A673 (cell line): ENCODE data around the gene ADAM12. TPM values are rescaled to one million over a fixed set of nuclear protein-coding genes. Genes with fewer than 3 reads are reported as not detected.

Experiments used
- BruUV-seq: library from RNA; stranded (reverse); fragments of 400-500 nt; replicated peaks from 2 replicates; lab custom pipeline; 2021; lab: Mats Ljungman, UMichigan
- CTCF ChIA-PET: fragments of 300-600 bp; sonication (Branson Sonifier 250); formaldehyde crosslinking; loops from one replicate; lab custom pipeline; 2022; ENCODE audit warnings: antibody characterized with exemption; lab: Charles Lee
- POLR2A ChIA-PET: fragments of 300-600 bp; sonication (Branson Sonifier 250); formaldehyde crosslinking; loops from one replicate; lab custom pipeline; 2022; ENCODE audit warnings: antibody characterized with exemption; ENCODE audit not compliant: low non-redundant PET; lab: Charles Lee
- DNase-seq: peaks from one replicate; pipeline ENCODE4 v3.0.0-alpha.2; 2015; ENCODE audit warnings: low spot score
- H3K27ac ChIP-seq: fragments of 200-600 bp; sonication (generic); 2 replicates; pipeline ENCODE4 v1.5.1; 2016; ENCODE audit warnings: mixed run types, low read depth, mild to moderate bottlenecking, mixed read lengths, antibody characterized with exemption, low read length; ENCODE audit not compliant: poor library complexity, severe bottlenecking
- H3K27me3 ChIP-seq: fragments of 200-600 bp; sonication (generic); replicated peaks from 2 replicates; pipeline ENCODE4 v1.6.1; 2017; ENCODE audit warnings: mixed run types, low read depth, mild to moderate bottlenecking, mixed read lengths, antibody characterized with exemption, low read length; ENCODE audit not compliant: insufficient read depth, poor library complexity
- H3K36me3 ChIP-seq: fragments of 200-600 bp; sonication (generic); 2 replicates; pipeline ENCODE4 v1.6.1; 2016; ENCODE audit warnings: mixed run types, mild to moderate bottlenecking, mixed read lengths, antibody characterized with exemption, low read length; ENCODE audit not compliant: insufficient read depth, poor library complexity, severe bottlenecking
- H3K4me1 ChIP-seq: fragments of 200-600 bp; sonication (generic); 2 replicates; pipeline ENCODE4 v1.6.1; 2017; ENCODE audit warnings: mixed run types, mild to moderate bottlenecking, mixed read lengths, antibody characterized with exemption, low read length; ENCODE audit not compliant: insufficient read depth, poor library complexity, severe bottlenecking
- H3K4me3 ChIP-seq: fragments of 200-600 bp; sonication (generic); 2 replicates; pipeline ENCODE4 v1.5.1; 2016; ENCODE audit warnings: low read depth, mixed run types, mild to moderate bottlenecking, mixed read lengths, low read length; ENCODE audit not compliant: poor library complexity, severe bottlenecking
- H3K9me3 ChIP-seq: fragments of 200-600 bp; sonication (generic); 2 replicates; pipeline ENCODE4 v1.6.1; 2016; ENCODE audit warnings: mixed run types, low read depth, mild to moderate bottlenecking, mixed read lengths, antibody characterized with exemption, low read length; ENCODE audit not compliant: poor library complexity, severe bottlenecking
- EZH2 ChIP-seq: fragments of 200-600 bp; sonication (generic); IDR thresholded peaks from 2 replicates; pipeline ENCODE4 v1.6.1; 2017; ENCODE audit warnings: borderline replicate concordance, low read depth, mild to moderate bottlenecking, mixed read lengths, antibody characterized with exemption, low read length; ENCODE audit not compliant: poor library complexity, severe bottlenecking
- intact Hi-C: fragments of 100-400 bp; cut with micrococcal nuclease; formaldehyde crosslinking; loops from one replicate; pipeline ENCODE4 v1.10.0; 2022; ENCODE audit not compliant: unreplicated experiment
- total RNA-seq: library from RNA; stranded (reverse); gene quantifications from 2 replicates; pipeline ENCODE4 v1.2.3, GENCODE V29; 2021
- TF ChIP-seq, protein P1 (sequence below): fragments of 300-800, 200-600 bp; sonication (generic); conservative IDR thresholded peaks from 2 replicates; pipeline ENCODE4 v1.5.1; 2017; ENCODE audit warnings: low read depth, mild to moderate bottlenecking, antibody characterized with exemption, low read length, moderate library complexity, mixed read lengths

The ADAM12 gene
- total RNA-seq, 1 experiment from 2014 or later: 0.17 TPM

DNA sequence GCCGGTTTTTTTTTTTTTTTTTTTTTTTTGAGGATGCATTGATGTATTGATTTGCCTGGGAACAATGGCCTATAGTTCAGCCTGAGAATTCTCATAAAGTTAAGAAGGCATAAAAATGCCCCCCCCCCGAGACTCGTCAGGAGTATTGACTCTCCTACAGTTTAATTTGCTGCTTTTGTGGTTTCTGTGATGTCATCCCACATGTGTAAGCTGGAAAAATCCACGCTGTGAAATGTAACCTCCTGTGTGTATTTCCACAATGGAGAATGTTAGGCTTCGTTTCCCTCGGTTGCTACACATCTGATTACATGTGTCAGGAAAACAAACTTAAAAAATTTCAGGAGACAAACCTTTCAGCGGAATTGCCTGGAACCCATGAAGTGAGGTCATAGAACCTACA, 374.0 kb downstream of the ADAM12 start:
- POLR2A ChIA-PET: no interaction called here
- Histone ChIP-seq H3K27ac (no peak overlapping the region), H3K4me3 (no peak overlapping the region), H3K27me3 (no peaks in the 10 kb centered on the region), H3K4me1 (no peaks in the 10 kb centered on the region), H3K36me3 (no peaks in the 10 kb centered on the region), H3K9me3 (no peaks in the 10 kb centered on the region)
- DNase-seq: no peak
- no peak for TF ChIP-seq EZH2
- TF ChIP-seq, protein P1, sequence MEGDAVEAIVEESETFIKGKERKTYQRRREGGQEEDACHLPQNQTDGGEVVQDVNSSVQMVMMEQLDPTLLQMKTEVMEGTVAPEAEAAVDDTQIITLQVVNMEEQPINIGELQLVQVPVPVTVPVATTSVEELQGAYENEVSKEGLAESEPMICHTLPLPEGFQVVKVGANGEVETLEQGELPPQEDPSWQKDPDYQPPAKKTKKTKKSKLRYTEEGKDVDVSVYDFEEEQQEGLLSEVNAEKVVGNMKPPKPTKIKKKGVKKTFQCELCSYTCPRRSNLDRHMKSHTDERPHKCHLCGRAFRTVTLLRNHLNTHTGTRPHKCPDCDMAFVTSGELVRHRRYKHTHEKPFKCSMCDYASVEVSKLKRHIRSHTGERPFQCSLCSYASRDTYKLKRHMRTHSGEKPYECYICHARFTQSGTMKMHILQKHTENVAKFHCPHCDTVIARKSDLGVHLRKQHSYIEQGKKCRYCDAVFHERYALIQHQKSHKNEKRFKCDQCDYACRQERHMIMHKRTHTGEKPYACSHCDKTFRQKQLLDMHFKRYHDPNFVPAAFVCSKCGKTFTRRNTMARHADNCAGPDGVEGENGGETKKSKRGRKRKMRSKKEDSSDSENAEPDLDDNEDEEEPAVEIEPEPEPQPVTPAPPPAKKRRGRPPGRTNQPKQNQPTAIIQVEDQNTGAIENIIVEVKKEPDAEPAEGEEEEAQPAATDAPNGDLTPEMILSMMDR: no peak
- no TSS peak for BruUV-seq
- intact Hi-C loops: no loop called here
- CTCF ChIA-PET: interaction anchor here (0.6 kb wide), 1 partner anchor 459 kb away, joined by 4 read pairs; no protein-coding TSS in a partner anchor

DNA sequence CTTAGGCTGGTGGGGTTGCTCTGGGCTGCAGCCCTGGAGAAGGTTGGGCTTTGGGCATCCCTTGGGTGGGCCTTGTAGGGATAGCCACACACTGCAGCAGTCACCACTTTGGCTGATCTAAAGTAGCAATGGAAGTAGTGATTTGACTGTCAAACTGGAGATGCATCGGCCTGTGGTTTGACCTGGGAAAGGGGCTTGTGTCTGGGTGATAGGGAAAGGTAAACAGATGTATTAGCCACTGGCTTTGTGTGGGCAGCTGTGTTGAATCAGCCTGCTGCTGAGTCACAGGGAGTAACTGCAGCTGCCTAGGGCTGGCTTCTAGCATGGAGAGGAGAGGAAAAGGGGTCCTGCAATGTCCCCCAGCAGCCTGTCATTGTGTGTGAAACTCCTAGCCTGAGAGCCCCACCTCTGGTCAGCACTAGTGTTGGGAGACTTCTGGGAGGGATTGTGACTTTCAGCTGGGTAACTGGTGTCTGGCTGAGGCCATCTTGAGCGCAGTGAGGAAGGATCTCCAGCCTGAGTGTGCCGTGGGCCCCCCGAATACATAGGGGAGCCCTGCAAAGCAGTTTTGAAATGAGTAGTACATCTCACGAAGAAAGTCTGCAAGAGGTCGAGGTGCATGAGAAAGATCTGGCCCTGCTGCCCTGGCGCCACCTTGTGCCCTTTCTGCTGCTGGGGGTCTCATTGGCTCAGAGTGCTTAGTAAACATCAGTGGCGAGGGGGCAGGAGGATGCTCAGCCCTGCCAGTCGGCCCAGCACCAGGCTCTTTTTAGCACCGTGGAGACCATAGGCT, 374.6 kb downstream of the ADAM12 start:
- Histone ChIP-seq H3K36me3 (no peaks in the 10 kb centered on the region), H3K4me1 (no peaks in the 10 kb centered on the region), H3K4me3 (no peak overlapping the region), H3K9me3 (no peaks in the 10 kb centered on the region), H3K27me3 (no peaks in the 10 kb centered on the region), H3K27ac (no peak overlapping the region)
- ChIA-PET POLR2A (interaction anchor here (0.6 kb wide), 1 partner anchor 356 kb away, joined by 4 read pairs; no protein-coding TSS in a partner anchor), CTCF (no interaction called here)
- BruUV-seq: no TSS peak
- intact Hi-C loops: no loop called here
- TF ChIP-seq, protein P1: no peak
- TF ChIP-seq EZH2: no peak
- DNase-seq: no peak

DNA sequence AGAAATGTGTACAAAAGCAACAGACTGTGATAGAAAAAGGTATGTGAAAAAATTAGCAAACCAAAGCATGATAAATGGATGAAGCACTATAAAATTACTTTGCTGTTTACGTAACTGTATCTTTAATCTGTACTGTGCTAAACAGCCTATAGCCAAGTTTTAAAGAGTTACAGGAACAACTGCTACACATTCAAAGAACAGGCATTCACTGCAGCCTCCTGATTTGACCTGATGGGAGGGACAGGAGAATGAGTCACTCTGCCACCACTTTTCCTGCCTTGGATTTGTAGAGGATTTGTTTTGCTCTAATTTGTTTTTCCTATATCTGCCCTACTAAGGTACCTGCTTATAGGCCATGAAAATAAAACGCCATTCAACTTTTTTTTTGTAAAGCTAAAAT, 375.8 kb downstream of the ADAM12 start:
- Histone ChIP-seq H3K9me3 (no peaks in the 10 kb centered on the region), H3K4me3 (no peak overlapping the region), H3K36me3 (no peaks in the 10 kb centered on the region), H3K4me1 (no peaks in the 10 kb centered on the region), H3K27me3 (no peaks in the 10 kb centered on the region), H3K27ac (no peak overlapping the region)
- BruUV-seq: no TSS peak
- intact Hi-C loops: no loop called here
- ChIA-PET POLR2A (no interaction called here), CTCF (no interaction called here)
- no peak for DNase-seq
- no peak for TF ChIP-seq EZH2
- TF ChIP-seq, protein P1: no peak
